Psoas muscle (tissue), 8 donors: ENCODE results near the gene ATOH8. TPM values are rescaled to one million over a fixed set of nuclear protein-coding genes. Genes with fewer than 3 reads are reported as not detected.

Experiments
- ATAC-seq, 4 donors: fragments of 200-7000 bp; cut with Tn5 transposase; one replicate each; pipeline ENCODE4 v1.9.1; 2020; ENCODE audit warnings: moderate library complexity in 3 of 4, mild to moderate bottlenecking in 2 of 4
- DNase-seq, 2 donors: peaks; one replicate each; pipeline ENCODE4 v3.0.0-alpha.2; 2020
- H3K27ac ChIP-seq: fragments of 200-600 bp; one replicate; pipeline ENCODE4 v1.8.0; 2022
- H3K27me3 ChIP-seq, 3 donors: fragments of 200-600 bp in 1 of 3; one replicate each; pipeline versions ENCODE4 v1.6.1 to v1.8.0; 2013 to 2022; ENCODE audit warnings: low read length in 2 of 3, mild to moderate bottlenecking in 2 of 3, moderate library complexity in 1 of 3; ENCODE audit not compliant: insufficient read depth in 3 of 3
- H3K36me3 ChIP-seq, 2 donors: fragments of 200-600 bp in 1 of 2; one replicate each; pipeline versions ENCODE4 v1.6.1 to v1.8.0; 2013 to 2022; ENCODE audit warnings: low read depth in 1 of 2, mild to moderate bottlenecking in 1 of 2, moderate library complexity in 1 of 2; ENCODE audit not compliant: insufficient read depth in 1 of 2
- H3K4me1 ChIP-seq: fragments of 200-600 bp; one replicate; pipeline ENCODE4 v1.8.0; 2022
- H3K4me3 ChIP-seq: fragments of 200-600 bp; one replicate; pipeline ENCODE4 v1.8.0; 2022; ENCODE audit warnings: mild to moderate bottlenecking
- H3K9me3 ChIP-seq: fragments of 200-600 bp; one replicate; pipeline ENCODE4 v1.8.0; 2022
- CTCF ChIP-seq: fragments of 200-600 bp; IDR thresholded peaks from one replicate; pipeline ENCODE4 v1.8.0; 2022; ENCODE audit warnings: antibody characterized with exemption
- WGBS, 3 donors: extraction: QIAGEN DNeasy Blood & Tissue Kit; methylation state at CpG; one replicate each; pipeline versions ENCODE4 v1.1.6 to v1.1.7; 2013; 5-methylcytosine and 5-hydroxymethylcytosine counted together
- intact Hi-C, 2 donors: fragments of 100-400 bp; cut with DNase I; formaldehyde crosslinking; loops; one replicate each; pipeline versions ENCODE4 v1.11.0 to v1.14.2; 2022
- polyA plus RNA-seq, 3 donors: library from polyadenylated mRNA; stranded (reverse); fragments of 200-250 nt; gene quantifications; one replicate each; pipeline ENCODE4 v1.2.3, GENCODE V29; 2013
- total RNA-seq, 4 donors: library from RNA; stranded (reverse); fragmentation: NEBNext Ultra II Directional in 2 of 4; extraction: Animal tissue kit (Norgen Biotek cat#: 25700) in 2 of 4; gene quantifications; one replicate each; pipeline versions ENCODE4 v1.2.1 to v1.2.4, GENCODE V29; 2021 to 2023
- donor health status: healthy with polysubstance abuse.
- donor health status: DM: no; HTN: no; CAD: no; lungs with moderate emphysema.
- donor health status: Bipolar disorder and iron deficiency.
- donor health status: healthy.
- donor health status: DM: yes; HTN: yes; CAD: no.
- donor health status: DM: no; HTN: no; CAD: no.
- donor health status: DM: no; HTN: no; CAD: no.
- donor health status: DM: yes; HTN: yes; CAD: no.

Gene ATOH8
- total and polyA plus RNA-seq, 7 donors: 22.0 to 82.1 (median 59.4) TPM

GRCh38 chr2:85830645-85831044, 76.9 kb downstream of the ATOH8 start:
- no peak for TF ChIP-seq CTCF
- no peaks in the 10 kb centered on the region for H3K27me3 ChIP-seq
- peaks cover 3% of the 10 kb centered on the region for H3K4me1 ChIP-seq
- no peak for DNase-seq
- no peak overlapping the region for H3K27ac ChIP-seq
- H3K9me3 ChIP-seq: no peaks in the 10 kb centered on the region
- H3K4me3 ChIP-seq: no peak overlapping the region
- ATAC-seq: no peak
- no peaks in the 10 kb centered on the region for H3K36me3 ChIP-seq
- intact Hi-C loops: no loop called here
- 25 to 100% (median 96%) methylated on average over 1 of the region's 1 CpG for WGBS, 3 donors

GRCh38 chr2:85831735-85832134, 77.9 kb downstream of the ATOH8 start:
- H3K36me3 ChIP-seq: no peaks in the 10 kb centered on the region
- TF ChIP-seq CTCF: no peak
- no peak for ATAC-seq
- H3K27ac ChIP-seq: no peak overlapping the region
- no peak for DNase-seq
- no peaks in the 10 kb centered on the region for H3K27me3 ChIP-seq
- intact Hi-C loops: no loop called here
- H3K9me3 ChIP-seq: no peaks in the 10 kb centered on the region
- 90 to 99% (median 93%) methylated on average over 2 of the region's 2 CpGs for WGBS, 3 donors
- H3K4me1 ChIP-seq: peaks cover 3% of the 10 kb centered on the region
- H3K4me3 ChIP-seq: no peak overlapping the region

- H3K4me3 ChIP-seq: no peak overlapping the region
- DNase-seq (no peak), ATAC-seq (no peak)
- H3K9me3 ChIP-seq: no peaks in the 10 kb centered on the region
- peaks cover 0 to 5% of the 10 kb centered on the region in 2 donors for H3K36me3 ChIP-seq
- H3K27me3 ChIP-seq: no peaks in the 10 kb centered on the region
- no peak overlapping the region for H3K27ac ChIP-seq
- intact Hi-C loops: no loop called here
- no peaks in the 10 kb centered on the region for H3K4me1 ChIP-seq
- no peak for TF ChIP-seq CTCF
Measured at GRCh38 chr2:85834466-85834865, 80.7 kb downstream of the ATOH8 start.

Other genes starting within 250 kb of the ATOH8 start
- gene MAT2A, start 214.8 kb upstream of the ATOH8 start, total RNA-seq: 100 to 1,000 TPM; 127 to 356 (median 183) TPM
- gene MAT2A, start 214.8 kb upstream of the ATOH8 start, polyA plus RNA-seq: 100 to 1,000 TPM in 2 of 3 donors, 10 to 100 TPM in 1; 55.9 to 252 (median 134) TPM
- gene GGCX, start 192.5 kb upstream of the ATOH8 start, total RNA-seq: 10 to 100 TPM; 20.1 to 25.3 (median 22.1) TPM
- 10 to 100 TPM; 19.0 to 35.6 (median 30.7) TPM for gene GGCX, start 192.5 kb upstream of the ATOH8 start, polyA plus RNA-seq
- 10 to 100 TPM; 11.7 to 15.7 (median 12.4) TPM for gene VAMP8, start 176.4 kb upstream of the ATOH8 start, total RNA-seq
- gene VAMP8, start 176.4 kb upstream of the ATOH8 start, polyA plus RNA-seq: 10 to 100 TPM; 16.6 to 25.4 (median 23.2) TPM
- 10 to 100 TPM; 58.1 to 95.0 (median 83.2) TPM for gene VAMP5, start 169.6 kb upstream of the ATOH8 start, total RNA-seq
- gene VAMP5, start 169.6 kb upstream of the ATOH8 start, polyA plus RNA-seq: 100 to 1,000 TPM; 106 to 149 (median 128) TPM
- 100 to 1,000 TPM in 1 of 4 donors, 10 to 100 TPM in 3; 84.7 to 107 (median 90.0) TPM for gene RNF181, start 158.2 kb upstream of the ATOH8 start, total RNA-seq
- 100 to 1,000 TPM; 156 to 212 (median 184) TPM for gene RNF181, start 158.2 kb upstream of the ATOH8 start, polyA plus RNA-seq
- gene TMEM150A, start 151.3 kb upstream of the ATOH8 start, total RNA-seq: 10 to 100 TPM; 20.1 to 54.3 (median 30.9) TPM
- gene TMEM150A, start 151.3 kb upstream of the ATOH8 start, polyA plus RNA-seq: 10 to 100 TPM; 17.4 to 82.6 (median 40.3) TPM
- 10 to 100 TPM; 43.4 to 61.9 (median 47.5) TPM for gene C2orf68, start 141.9 kb upstream of the ATOH8 start, total RNA-seq
- 10 to 100 TPM; 26.9 to 76.0 (median 43.8) TPM for gene C2orf68, start 141.9 kb upstream of the ATOH8 start, polyA plus RNA-seq
- gene USP39, start 137.8 kb upstream of the ATOH8 start, total RNA-seq: 10 to 100 TPM; 39.0 to 61.8 (median 45.6) TPM
- gene USP39, start 137.8 kb upstream of the ATOH8 start, polyA plus RNA-seq: 100 to 1,000 TPM in 1 of 3 donors, 10 to 100 TPM in 2; 53.7 to 104 (median 58.3) TPM
- gene SFTPB, start 85.8 kb upstream of the ATOH8 start, total RNA-seq: 1 to 10 TPM in 2 of 4 donors, under 1 TPM in 2; 0.25 to 1.1 (median 0.96) TPM
- 1 to 10 TPM in 1 of 3 donors, under 1 TPM in 2; 0.04 to 1.5 (median 0.98) TPM for gene SFTPB, start 85.8 kb upstream of the ATOH8 start, polyA plus RNA-seq
- gene GNLY, start 59.6 kb upstream of the ATOH8 start, total RNA-seq: 10 to 100 TPM in 1 of 4 donors, 1 to 10 TPM in 2, under 1 TPM in 1; 0.58 to 20.0 (median 5.8) TPM
- 10 to 100 TPM in 2 of 3 donors, 1 to 10 TPM in 1; 4.9 to 31.6 (median 23.4) TPM for gene GNLY, start 59.6 kb upstream of the ATOH8 start, polyA plus RNA-seq
- 10 to 100 TPM in 3 of 4 donors, 1 to 10 TPM in 1; 7.9 to 19.5 (median 12.4) TPM for gene ST3GAL5, start 135.0 kb downstream of the ATOH8 start, total RNA-seq
- gene ST3GAL5, start 135.0 kb downstream of the ATOH8 start, polyA plus RNA-seq: 10 to 100 TPM; 14.6 to 35.6 (median 15.3) TPM